Keratinocyte (primary cell): ENCODE measurements around the gene ZFP1. TPM values are rescaled to one million over a fixed set of nuclear protein-coding genes. Genes with fewer than 3 reads are reported as not detected.

Experiments
- DNase-seq: peaks from one replicate; pipeline ENCODE4 v3.0.0-alpha.2; 2011; ENCODE audit warnings: low read depth, missing footprints, low spot score
- FAIRE-seq: peaks from 2 replicates; lab custom pipeline; 2011; peaks lifted over from hg19 to GRCh38; lab: Jason Lieb, UNC
- H2AFZ ChIP-seq: 2 replicates; pipeline ENCODE4 v1.6.0; 2012; ENCODE audit warnings: low read length, control low read depth, inconsistent platforms; ENCODE audit not compliant: control insufficient read depth
- H3K27ac ChIP-seq: 2 replicates; pipeline ENCODE4 v1.5.1; 2011; ENCODE audit warnings: low read length; ENCODE audit not compliant: control insufficient read depth, insufficient read depth
- H3K27me3 ChIP-seq: 3 replicates; pipeline ENCODE4 v1.6.0; 2011; ENCODE audit warnings: low read length; ENCODE audit not compliant: control insufficient read depth, insufficient read depth; ENCODE audit errors: extremely low read depth
- H3K36me3 ChIP-seq, 2 experiments: 2 replicates in 1 of 2; 3 replicates in 1 of 2; pipeline ENCODE4 v1.5.1; 2011; ENCODE audit warnings: low read length in 2 of 2, mild to moderate bottlenecking in 1 of 2; ENCODE audit not compliant: control insufficient read depth in 2 of 2, insufficient read depth in 2 of 2; ENCODE audit errors: extremely low read depth in 1 of 2
- H3K4me1 ChIP-seq: 3 replicates; pipeline ENCODE4 v1.5.1; 2011; ENCODE audit warnings: low read length; ENCODE audit not compliant: control insufficient read depth, insufficient read depth; ENCODE audit errors: extremely low read depth
- H3K4me2 ChIP-seq: 3 replicates; pipeline ENCODE4 v1.6.0; 2011; ENCODE audit warnings: low read depth, low read length; ENCODE audit not compliant: control insufficient read depth, insufficient read depth; ENCODE audit errors: extremely low read depth
- H3K4me3 ChIP-seq, 3 experiments: fragments of 200-600 bp in 1 of 3; sonication (generic) in 1 of 3; 2 replicates in 2 of 3; 3 replicates in 1 of 3; pipeline ENCODE4 v1.5.1; 2011 to 2016; ENCODE audit warnings: low read length in 3 of 3, mild to moderate bottlenecking in 3 of 3, control low read depth in 2 of 3, inconsistent platforms in 1 of 3, low read depth in 1 of 3, mixed read lengths in 1 of 3, mixed run types in 1 of 3, moderate library complexity in 1 of 3; ENCODE audit not compliant: control insufficient read depth in 2 of 3, insufficient read depth in 2 of 3; ENCODE audit errors: extremely low read depth in 1 of 3
- H3K79me2 ChIP-seq: 2 replicates; pipeline ENCODE4 v1.6.0; 2012; ENCODE audit warnings: low read length; ENCODE audit not compliant: control insufficient read depth, insufficient read depth
- H3K9ac ChIP-seq: 3 replicates; pipeline ENCODE4 v1.6.0; 2011; ENCODE audit warnings: low read length; ENCODE audit not compliant: control insufficient read depth, insufficient read depth; ENCODE audit errors: extremely low read depth
- H3K9me1 ChIP-seq: 3 replicates; pipeline ENCODE4 v1.6.0; 2011; ENCODE audit warnings: low read length; ENCODE audit not compliant: control insufficient read depth, insufficient read depth; ENCODE audit errors: extremely low read depth
- H3K9me3 ChIP-seq: 2 replicates; pipeline ENCODE4 v1.5.1; 2012; ENCODE audit warnings: low read depth, low read length; ENCODE audit not compliant: control insufficient read depth
- H4K20me1 ChIP-seq: 3 replicates; pipeline ENCODE4 v1.6.0; 2011; ENCODE audit warnings: low read length; ENCODE audit not compliant: control insufficient read depth, insufficient read depth; ENCODE audit errors: extremely low read depth
- CTCF ChIP-seq, 3 experiments: IDR thresholded peaks in 1 of 3; conservative IDR thresholded peaks in 1 of 3; optimal IDR thresholded peaks in 1 of 3; 2 replicates in 2 of 3; 3 replicates in 1 of 3; pipeline versions ENCODE3 to v1.5.1; 2011; ENCODE audit warnings: low read length in 3 of 3, mild to moderate bottlenecking in 3 of 3, moderate library complexity in 2 of 3, control low read depth in 1 of 3, inconsistent platforms in 1 of 3; ENCODE audit not compliant: insufficient read depth in 2 of 3; ENCODE audit errors: extremely low read depth in 1 of 3
- EZH2 ChIP-seq: IDR thresholded peaks from one replicate; pipeline ENCODE4 v1.6.1; 2012; ENCODE audit warnings: inconsistent platforms, mild to moderate bottlenecking, low read length, moderate library complexity
- dilution Hi-C: fragments of 300-500 bp; cut with MboI; formaldehyde crosslinking; loops from one replicate; pipeline ENCODE4 v1.7.0; 2020; ENCODE audit warnings: low sequenced_read_pairs; ENCODE audit not compliant: extremely low pct_ligation_motif_present
- polyA plus RNA-seq, 5 experiments: library from polyadenylated mRNA; depleted of rRNA in 3 of 5; stranded (reverse) in 3 of 5; stranded (forward) in 1 of 5; unstranded in 1 of 5; fragments of >200 nt; gene quantifications; 1 replicate in 1 of 5; 2 replicates in 3 of 5; 3 replicates in 1 of 5; pipeline versions ENCODE4 v1.2.1 to v1.2.3, GENCODE V29; 2011 to 2012; ENCODE audit warnings: missing spikeins in 2 of 5, low read depth in 1 of 5, low replicate concordance in 1 of 5

ZFP1 gene
- polyA plus RNA-seq, 1 donor (not counting 4 experiments of a cell fraction or from before 2014, with no cell fraction given), result 8.6 TPM

DNA sequence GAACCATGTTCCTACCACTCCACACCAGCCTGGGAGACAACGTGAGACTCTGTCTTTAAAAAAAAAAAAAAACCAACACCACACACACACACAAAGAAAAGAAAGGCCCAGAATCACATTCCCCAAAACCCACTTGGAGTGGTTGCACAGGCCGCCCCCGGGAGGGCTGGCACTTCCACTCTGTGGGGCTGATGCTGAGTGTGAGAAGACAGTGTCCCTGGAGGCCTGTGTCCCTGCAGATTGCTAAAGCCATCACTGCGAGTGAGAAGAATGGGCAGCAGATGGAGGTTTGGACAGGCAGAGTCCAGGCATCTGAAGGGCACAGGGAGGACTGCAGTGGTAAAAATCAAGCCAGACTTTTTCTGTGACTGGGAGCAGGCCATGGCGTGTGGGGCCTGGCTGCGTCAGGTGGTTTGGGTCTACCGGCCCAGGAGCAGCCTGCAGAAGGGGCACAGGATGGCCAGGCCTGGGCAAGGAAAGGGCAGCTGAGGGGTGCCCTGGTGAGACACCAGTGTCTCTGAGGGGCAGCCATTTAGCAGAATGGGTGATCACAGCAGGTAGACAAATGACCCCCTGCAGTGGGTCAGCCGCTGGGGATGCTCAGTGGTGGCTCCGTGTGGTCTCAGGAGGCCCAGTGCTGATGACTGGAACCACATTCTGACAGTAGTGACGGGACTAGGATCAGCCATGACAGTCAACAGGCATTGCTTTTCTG is 45.6 kb downstream of the ZFP1 start:
- no peaks in the 10 kb centered on the region for H3K9me1 ChIP-seq
- H3K4me1 ChIP-seq, result no peaks in the 10 kb centered on the region
- H3K4me2 ChIP-seq, result no peak overlapping the region
- DNase-seq (no peak), FAIRE-seq (no peak)
- H3K9ac ChIP-seq, result no peak overlapping the region
- dilution Hi-C loops, result no loop called here
- no peaks in the 10 kb centered on the region for H3K9me3 ChIP-seq
- no peaks in the 10 kb centered on the region for H4K20me1 ChIP-seq
- no peaks in the 10 kb centered on the region for H3K36me3 ChIP-seq
- no peak overlapping the region for H3K27ac ChIP-seq
- no peak overlapping the region for H3K4me3 ChIP-seq
- no peak overlapping the region for H2AFZ ChIP-seq
- no peak for TF ChIP-seq CTCF (optimal IDR thresholded peaks at IDR 0.05 in 1 of 3, IDR thresholded peaks at IDR 0.05 in 1 of 3, conservative IDR thresholded peaks at IDR 0.05 in 1 of 3; ENCODE audit: extremely low read depth in 1 of 3, insufficient read depth in 2 of 3, low read length in 3 of 3)
- no peak for TF ChIP-seq EZH2
- H3K27me3 ChIP-seq, result peaks cover 16% of the 10 kb centered on the region
- H3K79me2 ChIP-seq, result no peaks in the 10 kb centered on the region

DNA sequence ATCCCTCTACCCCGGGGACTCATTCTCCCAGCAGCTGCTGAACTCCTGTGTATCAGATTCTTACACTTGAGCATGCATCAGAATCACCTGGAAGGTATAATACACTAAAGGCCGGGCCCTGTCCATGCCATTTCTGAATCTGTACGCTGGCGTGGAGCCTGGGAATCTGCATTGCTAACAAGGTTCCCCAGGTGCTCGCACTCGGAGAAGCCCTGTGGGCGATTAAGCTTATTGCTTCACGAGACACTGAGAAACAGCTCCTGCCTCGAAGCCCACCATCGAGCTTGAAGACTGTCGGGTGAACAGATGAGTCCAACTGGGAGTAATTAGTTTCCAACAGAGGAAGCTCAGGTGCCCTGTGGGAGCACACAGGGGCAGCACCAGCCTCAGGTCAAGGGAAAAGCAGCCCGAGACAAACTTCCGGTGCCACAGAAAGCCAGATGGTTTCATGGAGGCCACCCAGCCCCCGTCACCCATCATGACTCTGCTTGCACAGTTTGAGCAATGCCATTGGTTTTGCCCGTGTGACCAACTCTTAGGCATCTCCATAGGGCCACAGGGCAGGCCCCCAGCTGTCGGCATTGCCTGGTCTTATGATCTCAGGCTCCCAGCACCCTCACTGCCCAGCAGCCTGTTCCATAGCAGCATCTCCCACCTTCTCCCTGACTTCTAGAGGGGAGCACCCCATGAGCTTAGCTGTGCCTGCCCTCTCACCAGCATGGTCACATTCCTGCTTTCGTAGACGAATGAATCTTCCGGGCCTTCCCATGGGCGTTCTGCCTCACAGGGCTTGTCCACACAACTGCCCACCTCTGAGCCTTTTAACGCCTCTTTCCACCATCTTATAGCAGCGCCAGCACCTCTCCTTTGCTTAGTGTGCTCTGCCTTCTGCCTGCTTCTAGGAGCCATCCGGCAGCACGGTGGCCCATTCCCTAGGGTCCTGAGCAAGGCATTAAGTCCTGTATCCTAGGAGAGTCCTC is 47.8 kb downstream of the ZFP1 start:
- DNase-seq (no peak), FAIRE-seq (no peak)
- TF ChIP-seq CTCF (optimal IDR thresholded peaks at IDR 0.05 in 1 of 3, IDR thresholded peaks at IDR 0.05 in 1 of 3, conservative IDR thresholded peaks at IDR 0.05 in 1 of 3; ENCODE audit: extremely low read depth in 1 of 3, insufficient read depth in 2 of 3, low read length in 3 of 3) (no peak), EZH2 (no peak)
- Histone ChIP-seq H3K4me2 (no peak overlapping the region), H3K36me3 (no peaks in the 10 kb centered on the region), H3K9me3 (no peaks in the 10 kb centered on the region), H4K20me1 (no peaks in the 10 kb centered on the region), H3K9me1 (no peaks in the 10 kb centered on the region), H2AFZ (no peak overlapping the region), H3K27me3 (peaks cover 11% of the 10 kb centered on the region), H3K9ac (no peak overlapping the region), H3K27ac (no peak overlapping the region), H3K79me2 (no peaks in the 10 kb centered on the region), H3K4me1 (no peaks in the 10 kb centered on the region), H3K4me3 (no peak overlapping the region)
- dilution Hi-C loops, result no loop called here
